ENCODE results near the gene OR5A1. TPM values are rescaled to one million over a fixed set of nuclear protein-coding genes. Genes with fewer than 3 reads are reported as not detected.

The OR5A1 gene
- total and polyA plus RNA-seq, 2 donors (not counting 1 experiment from before 2014, with no cell fraction given): not detected

DNA sequence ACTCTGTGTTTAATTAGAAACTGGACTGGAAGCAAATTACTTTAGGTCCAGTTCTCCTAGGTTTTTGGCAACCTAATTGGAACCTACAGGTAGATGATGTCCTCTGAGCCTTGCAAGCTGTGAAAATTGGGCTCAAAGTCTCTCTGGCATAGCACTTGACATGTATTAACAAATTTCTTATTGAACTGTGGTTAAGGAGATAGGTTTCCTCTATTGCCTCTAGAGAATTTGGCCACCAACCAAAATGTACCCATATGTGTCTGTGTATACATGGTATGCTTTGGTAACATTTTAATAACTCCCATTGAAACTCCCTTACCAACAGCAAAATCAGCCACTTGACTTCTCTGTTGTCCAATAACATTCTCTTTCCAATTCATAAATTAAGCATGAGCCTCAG is 36.7 kb downstream of the OR5A1 start, which contains the start of gene OR4D10:
Gene OR4D10 (plus strand): TSS at position 301 of the 400 bp plus-strand sequence. CDS start 4,115 bp downstream, outside the sequence.
- POLR2A ChIA-PET: no interaction called here

DNA sequence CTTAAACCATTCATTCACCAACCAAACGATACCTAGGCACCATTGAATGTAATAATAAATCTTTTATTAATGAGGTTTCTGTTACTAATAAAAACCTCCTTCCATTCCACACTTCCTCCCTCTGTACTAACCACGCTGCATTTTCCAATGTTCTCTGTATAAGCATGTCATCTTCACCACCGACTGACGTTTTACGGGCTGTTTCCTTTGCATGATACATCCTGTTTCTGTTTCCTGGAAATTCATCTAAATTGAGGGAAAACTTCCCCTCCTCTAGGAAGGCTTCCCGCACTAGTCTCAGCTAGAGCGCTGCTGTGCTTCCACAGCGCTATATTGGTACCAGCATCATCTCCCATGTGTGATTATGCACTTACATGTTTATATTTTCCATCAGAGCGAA is 38.9 kb downstream of the OR5A1 start:
- POLR2A ChIA-PET: no interaction called here
- Mint-ChIP-seq H3K4me3 (no peak overlapping the region), H3K4me1 (peaks cover 10% of the 10 kb centered on the region), H3K27ac (no peak overlapping the region), H3K27me3 (peaks cover 17% of the 10 kb centered on the region), H3K9me3 (ENCODE audit: insufficient read depth) (no peaks in the 10 kb centered on the region)
- WGBS (ENCODE audit: insufficient coverage): 42% methylated on average over 3 of the region's 9 CpGs
- Histone ChIP-seq H4K20me1 (ENCODE audit: control insufficient read depth, insufficient read depth, low read length, poor library complexity, severe bottlenecking) (no peaks in the 10 kb centered on the region), H3K9me3 (ENCODE audit: control extremely low read depth in 1 of 3, control insufficient read depth in 2 of 3, insufficient read depth in 1 of 3, low read length in 2 of 3) (no peaks in the 10 kb centered on the region), H3K9ac (ENCODE audit: low read length) (no peak overlapping the region), H3K79me2 (ENCODE audit: control insufficient read depth, insufficient read depth, low read length) (no peaks in the 10 kb centered on the region), H3K27ac (ENCODE audit: low read length in 2 of 2) (no peak overlapping the region), H3K27me3 (replicated peaks in 1 of 4; ENCODE audit: control extremely low read depth in 1 of 4, control insufficient read depth in 3 of 4, insufficient read depth in 4 of 4, low read length in 3 of 4) (no peaks in the 10 kb centered on the region), H3K4me2 (replicated peaks; ENCODE audit: low read depth, low read length, poor library complexity, severe bottlenecking) (no peak overlapping the region), H2AFZ (ENCODE audit: insufficient read depth, low read depth, low read length, poor library complexity, severe bottlenecking) (no peak overlapping the region), H3K4me1 (ENCODE audit: control insufficient read depth in 2 of 2, insufficient read depth in 2 of 2, low read length in 2 of 2) (peaks cover 4 to 5% of the 10 kb centered on the region in 2 donors), H3K4me3 (ENCODE audit: control extremely low read depth in 1 of 5, extremely low read depth in 1 of 5, insufficient read depth in 1 of 5, low read depth in 2 of 5, low read length in 4 of 5) (no peak overlapping the region), H3K36me3 (replicated peaks in 1 of 2; ENCODE audit: control extremely low read depth in 1 of 2, control insufficient read depth in 1 of 2, extremely low read depth in 1 of 2, insufficient read depth in 2 of 2, low read length in 1 of 2) (no peaks in the 10 kb centered on the region)
- CTCF ChIA-PET: no interaction called here
- DNase-seq (no peak), ATAC-seq (ENCODE audit: low read depth) (no peak)
- intact Hi-C loops (cut with micrococcal nuclease): no loop called here
- no peak for TF ChIP-seq CTCF (IDR thresholded peaks at IDR 0.05)
- no peak for TF ChIP-seq EZH2 (IDR thresholded peaks at IDR 0.05; ENCODE audit: borderline replicate concordance, insufficient read depth, low read depth, low read length, poor library complexity, severe bottlenecking)

More for the DNA sequence above, 36.7 kb downstream of the OR5A1 start, which contains the start of gene OR4D10:
- Histone ChIP-seq H3K27me3 (replicated peaks in 1 of 4; ENCODE audit: control extremely low read depth in 1 of 4, control insufficient read depth in 3 of 4, insufficient read depth in 4 of 4, low read length in 3 of 4) (no peaks in the 10 kb centered on the region), H3K79me2 (ENCODE audit: control insufficient read depth, insufficient read depth, low read length) (no peaks in the 10 kb centered on the region), H2AFZ (ENCODE audit: insufficient read depth, low read depth, low read length, poor library complexity, severe bottlenecking) (no peak within 1 kb of the TSS), H3K9me3 (ENCODE audit: control extremely low read depth in 1 of 3, control insufficient read depth in 2 of 3, insufficient read depth in 1 of 3, low read length in 2 of 3) (no peaks in the 10 kb centered on the region), H3K27ac (ENCODE audit: low read length in 2 of 2) (no peak within 1 kb of the TSS), H3K36me3 (replicated peaks in 1 of 2; ENCODE audit: control extremely low read depth in 1 of 2, control insufficient read depth in 1 of 2, extremely low read depth in 1 of 2, insufficient read depth in 2 of 2, low read length in 1 of 2) (no peaks in the 10 kb centered on the region), H4K20me1 (ENCODE audit: control insufficient read depth, insufficient read depth, low read length, poor library complexity, severe bottlenecking) (no peaks in the 10 kb centered on the region), H3K4me1 (ENCODE audit: control insufficient read depth in 2 of 2, insufficient read depth in 2 of 2, low read length in 2 of 2) (peaks cover 4 to 5% of the 10 kb centered on the region in 2 donors), H3K9ac (ENCODE audit: low read length) (no peak within 1 kb of the TSS), H3K4me2 (replicated peaks; ENCODE audit: low read depth, low read length, poor library complexity, severe bottlenecking) (no peak within 1 kb of the TSS), H3K4me3 (ENCODE audit: control extremely low read depth in 1 of 5, extremely low read depth in 1 of 5, insufficient read depth in 1 of 5, low read depth in 2 of 5, low read length in 4 of 5) (no peak within 1 kb of the TSS)
- no peak for TF ChIP-seq EZH2 (IDR thresholded peaks at IDR 0.05; ENCODE audit: borderline replicate concordance, insufficient read depth, low read depth, low read length, poor library complexity, severe bottlenecking)
- TF ChIP-seq CTCF (IDR thresholded peaks at IDR 0.05): no peak
- peaks cover 10% of the 10 kb centered on the region for H3K4me1 Mint-ChIP-seq
- ATAC-seq (ENCODE audit: low read depth) (no peak), DNase-seq (no peak)
- peaks cover 20% of the 10 kb centered on the region for H3K27me3 Mint-ChIP-seq
- intact Hi-C loops (cut with micrococcal nuclease): no loop called here
- no peak within 1 kb of the TSS for H3K27ac Mint-ChIP-seq
- CTCF ChIA-PET: no interaction called here
- no peak within 1 kb of the TSS for H3K4me3 Mint-ChIP-seq
- no peaks in the 10 kb centered on the region for H3K9me3 Mint-ChIP-seq (ENCODE audit: insufficient read depth)

All from B cell (primary cell).